ENCODE results near the gene EME1. TPM values are rescaled to one million over a fixed set of nuclear protein-coding genes. Genes with fewer than 3 reads are reported as not detected.

The EME1 gene
- total and polyA plus RNA-seq, 2 of the 8 experiments (the other 6 are each of a cell fraction or from before 2014, with no cell fraction given): 13.9 to 16.3 TPM

DNA sequence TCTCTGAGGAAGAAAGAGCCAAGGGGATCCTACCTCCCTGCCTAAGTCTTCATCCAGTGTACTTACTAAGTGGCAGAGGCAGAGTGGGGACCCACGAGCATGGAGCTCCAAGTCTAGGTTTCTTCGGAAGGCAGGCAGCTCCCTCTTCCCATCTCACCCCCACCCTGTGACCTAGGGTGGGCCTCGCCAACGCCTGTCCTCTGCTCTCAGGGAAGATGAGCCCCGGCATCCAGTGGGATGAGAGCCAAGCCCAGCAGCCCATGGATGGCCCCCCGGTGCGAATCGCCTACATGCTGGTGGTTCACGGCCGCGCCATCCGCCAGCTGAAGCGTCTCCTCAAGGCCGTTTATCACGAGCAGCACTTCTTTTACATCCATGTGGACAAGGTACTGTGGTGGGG, 18.8 kb upstream of the EME1 start:
- Histone ChIP-seq H3K27me3 (replicated peaks in 1 of 4; ENCODE audit: control insufficient read depth in 3 of 4, extremely low read depth in 1 of 4, insufficient read depth in 3 of 4, low read length in 3 of 4) (no peaks in the 10 kb centered on the region), H2BK120ac (replicated peaks; ENCODE audit: low read depth, low read length) (no peak overlapping the region), H3K79me2 (ENCODE audit: control insufficient read depth in 1 of 2, insufficient read depth in 2 of 2, low read length in 2 of 2) (peaks cover 0 to under 1% of the 10 kb centered on the region in 2 experiments; a peak in 1 of 4 replicates), H2BK20ac (ENCODE audit: low read length) (no peak overlapping the region), H2AFZ (ENCODE audit: low read length) (no peak overlapping the region), H3K14ac (ENCODE audit: insufficient read length) (no peak overlapping the region), H3K4ac (replicated peaks; ENCODE audit: insufficient read length, low read depth, low read length) (no peak overlapping the region), H3K27ac (ENCODE audit: low read depth, low read length) (no peak overlapping the region), H2BK5ac (ENCODE audit: low read depth, low read length) (no peak overlapping the region), H3K79me1 (ENCODE audit: low read depth, low read length) (peaks cover 5% of the 10 kb centered on the region; the same call in 1 of the 2 replicates), H3K36me3 (ENCODE audit: control insufficient read depth in 2 of 4, insufficient read depth in 4 of 4, low read length in 3 of 4) (peaks cover 14 to 45% (median 31%) of the 10 kb centered on the region in 4 experiments), H4K5ac (ENCODE audit: insufficient read length, low read depth, low read length) (no peak overlapping the region), H4K91ac (replicated peaks; ENCODE audit: insufficient read length, low read length) (no peak overlapping the region), H2BK15ac (ENCODE audit: low read length) (no peak overlapping the region), H2BK12ac (ENCODE audit: low read depth, low read length) (no peak overlapping the region), H3K4me2 (ENCODE audit: insufficient read depth in 1 of 2, low read depth in 2 of 2, low read length in 2 of 2) (no peak overlapping the region), H3K9ac (replicated peaks in 1 of 4; ENCODE audit: extremely low read depth in 1 of 4, low read depth in 3 of 4, low read length in 3 of 4) (no peak overlapping the region), H3K4me3 (ENCODE audit: extremely low read depth in 1 of 4, insufficient read depth in 2 of 4, low read depth in 3 of 4, low read length in 4 of 4) (no peak overlapping the region), H4K20me1 (replicated peaks in 1 of 2; ENCODE audit: control insufficient read depth in 1 of 2, insufficient read depth in 2 of 2, low read length in 2 of 2) (peaks cover 0 to 17% of the 10 kb centered on the region in 2 experiments), H3K9me3 (ENCODE audit: insufficient read depth in 2 of 2, low read depth in 1 of 2, low read length in 1 of 2) (no peaks in the 10 kb centered on the region), H3K23ac (ENCODE audit: insufficient read length) (no peak overlapping the region), H3K56ac (replicated peaks; ENCODE audit: insufficient read length, low read depth, low read length) (no peak overlapping the region), H2AK5ac (ENCODE audit: low read depth, low read length) (no peak overlapping the region), H3K23me2 (ENCODE audit: low read depth, low read length) (no peaks in the 10 kb centered on the region), H3K4me1 (replicated peaks in 1 of 4; ENCODE audit: control insufficient read depth in 3 of 4, insufficient read depth in 4 of 4, low read length in 3 of 4) (no peaks in the 10 kb centered on the region), H3K18ac (ENCODE audit: extremely low read depth, low read length) (no peak overlapping the region), H4K8ac (ENCODE audit: extremely low read depth, insufficient read depth, low read length) (no peak overlapping the region)
- ChIA-PET POLR2A (ENCODE audit: partially characterized antibody) (interaction anchor here (12.4 kb wide), 1 partner anchor 8 kb away, joined by 135 read pairs; no protein-coding TSS in a partner anchor), CTCF (ENCODE audit: partially characterized antibody) (interaction anchor here (0.9 to 2.2 kb wide), 8 partner anchors 9 to 185 kb away, joined by 3 to 7 read pairs (median 4); no protein-coding TSS in a partner anchor)
- 94% methylated on average over 15 of the region's 15 CpGs; no CpG with 5 or more reads in 1 of the 2 experiments for WGBS, 2 experiments (ENCODE audit: extremely low coverage in 1 of 2, insufficient coverage in 1 of 2, insufficient read length in 1 of 2, insufficient replicate concordance in 2 of 2, low coverage in 1 of 2, low lambda C conversion rate in 2 of 2, missing lambda C conversion rate in 1 of 2)
- FAIRE-seq (no peak), DNase-seq (ENCODE audit: low read depth in 1 of 2, low spot score in 2 of 2) (no peak)
- TF ChIP-seq RBBP5 (IDR thresholded peaks at IDR 0.05; ENCODE audit: borderline replicate concordance, low read depth, low read length) (no peak), KDM4A (IDR thresholded peaks at IDR 0.05; ENCODE audit: low read depth, low read length, severe bottlenecking) (no peak), BCL11A (IDR thresholded peaks at IDR 0.05; ENCODE audit: low read depth in 2 of 2, low read length in 2 of 2) (no peak), NRF1 (IDR thresholded peaks at IDR 0.05; ENCODE audit: low read depth, low read length) (no peak)

Measured in H1 (cell line).